Endothelial cell (in vitro differentiated cells): ENCODE data around the gene PSMB5. TPM values are rescaled to one million over a fixed set of nuclear protein-coding genes. Genes with fewer than 3 reads are reported as not detected.
A peak's percentile ranks its signal among the peaks of the same experiment; 100 is the strongest.

Experiments
- DNase-seq: peaks from one replicate; pipeline ENCODE4 v3.0.0; 2021; ENCODE audit warnings: low spot score
- H3K27ac Mint-ChIP-seq: one replicate; pipeline ENCODE4 v1.8.0; 2021; ENCODE audit warnings: mixed read lengths, inconsistent platforms; ENCODE audit not compliant: unreplicated experiment
- H3K27me3 Mint-ChIP-seq: one replicate; pipeline ENCODE4 v1.8.0; 2021; ENCODE audit warnings: mild to moderate bottlenecking, moderate library complexity, mixed read lengths, inconsistent platforms; ENCODE audit not compliant: unreplicated experiment
- H3K36me3 Mint-ChIP-seq: one replicate; pipeline ENCODE4 v1.8.0; 2021; ENCODE audit warnings: mild to moderate bottlenecking, low read depth, mixed read lengths, inconsistent platforms; ENCODE audit not compliant: unreplicated experiment
- H3K4me1 Mint-ChIP-seq: one replicate; pipeline ENCODE4 v1.8.0; 2021; ENCODE audit warnings: mild to moderate bottlenecking, mixed read lengths, inconsistent platforms; ENCODE audit not compliant: unreplicated experiment
- H3K4me3 Mint-ChIP-seq: one replicate; pipeline ENCODE4 v1.8.0; 2021; ENCODE audit warnings: mild to moderate bottlenecking, mixed read lengths, inconsistent platforms; ENCODE audit not compliant: unreplicated experiment
- H3K9me3 Mint-ChIP-seq: one replicate; pipeline ENCODE4 v1.8.0; 2021; ENCODE audit warnings: mixed read lengths, inconsistent platforms; ENCODE audit not compliant: unreplicated experiment
- CTCF ChIP-seq: fragments of 200-600 bp; sonication (generic); IDR thresholded peaks from one replicate; pipeline ENCODE4 v1.5.0; 2021; ENCODE audit warnings: antibody characterized with exemption; ENCODE audit not compliant: unreplicated experiment
- total RNA-seq: library from RNA; stranded (reverse); fragmentation: NEBNext Ultra II Directional; extraction: Animal tissue kit (Norgen Biotek cat#: 25700); gene quantifications from one replicate; pipeline ENCODE4 v1.2.1, GENCODE V29; 2021; ENCODE audit not compliant: unreplicated experiment

PSMB5 gene
- total RNA-seq, 1 donor from 2014 or later: 177 TPM

GRCh38 chr14:23028799-23029198 is 5.9 kb downstream of the PSMB5 start:
- H3K27me3 Mint-ChIP-seq: peaks cover 5% of the 10 kb centered on the region
- no peak for TF ChIP-seq CTCF
- no peak overlapping the region for H3K4me3 Mint-ChIP-seq
- no peak for DNase-seq
- H3K4me1 Mint-ChIP-seq: peaks cover 25% of the 10 kb centered on the region
- no peaks in the 10 kb centered on the region for H3K9me3 Mint-ChIP-seq
- no peak overlapping the region for H3K27ac Mint-ChIP-seq
- peaks cover 51% of the 10 kb centered on the region for H3K36me3 Mint-ChIP-seq

- no peak overlapping the region for H3K27ac Mint-ChIP-seq
- H3K27me3 Mint-ChIP-seq: peaks cover 6% of the 10 kb centered on the region
- peaks cover 29% of the 10 kb centered on the region for H3K4me1 Mint-ChIP-seq
- H3K4me3 Mint-ChIP-seq: peak overlapping the region; percentile 63
- no peaks in the 10 kb centered on the region for H3K9me3 Mint-ChIP-seq
- no peak for TF ChIP-seq CTCF
- DNase-seq: no peak
- peaks cover 34% of the 10 kb centered on the region for H3K36me3 Mint-ChIP-seq
Measured at GRCh38 chr14:23025151-23025814, 9.4 kb downstream of the PSMB5 start.

GRCh38 chr14:23024612-23025075 is 10.1 kb downstream of the PSMB5 start:
- TF ChIP-seq CTCF: no peak
- no peak for DNase-seq
- Mint-ChIP-seq H3K4me1 (peaks cover 29% of the 10 kb centered on the region), H3K36me3 (peaks cover 34% of the 10 kb centered on the region), H3K27ac (no peak overlapping the region), H3K9me3 (no peaks in the 10 kb centered on the region), H3K27me3 (peaks cover 6% of the 10 kb centered on the region), H3K4me3 (no peak overlapping the region)

GRCh38 chr14:23023795-23024152 is 10.9 kb downstream of the PSMB5 start:
- no peaks in the 10 kb centered on the region for H3K9me3 Mint-ChIP-seq
- no peak overlapping the region for H3K27ac Mint-ChIP-seq
- peak overlapping the region; percentile 16 for H3K4me3 Mint-ChIP-seq
- no peak for TF ChIP-seq CTCF
- DNase-seq: no peak
- H3K36me3 Mint-ChIP-seq: peaks cover 29% of the 10 kb centered on the region
- H3K4me1 Mint-ChIP-seq: peaks cover 29% of the 10 kb centered on the region
- peaks cover 6% of the 10 kb centered on the region for H3K27me3 Mint-ChIP-seq

- TF ChIP-seq CTCF: no peak
- Mint-ChIP-seq H3K27ac (no peak overlapping the region), H3K27me3 (peaks cover 6% of the 10 kb centered on the region), H3K36me3 (peaks cover 27% of the 10 kb centered on the region), H3K4me3 (no peak overlapping the region), H3K9me3 (no peaks in the 10 kb centered on the region), H3K4me1 (peaks cover 29% of the 10 kb centered on the region)
- DNase-seq: no peak
Measured at GRCh38 chr14:23023022-23023794, 11.5 kb downstream of the PSMB5 start.
